H9 (cell line): ENCODE data around the gene DLG2. TPM values are rescaled to one million over a fixed set of nuclear protein-coding genes. Genes with fewer than 3 reads are reported as not detected.

ENCODE experiments used
- DNase-seq: peaks from one replicate; pipeline ENCODE4 v3.0.0-alpha.2; 2017
- H2AFZ ChIP-seq: one replicate; pipeline ENCODE4 v1.6.1; 2013; ENCODE audit warnings: mild to moderate bottlenecking, low read length, control low read depth, moderate library complexity
- H2AK5ac ChIP-seq: 2 replicates; pipeline ENCODE4 v1.6.1; 2013; ENCODE audit warnings: low read length, control low read depth, mixed read lengths; ENCODE audit not compliant: insufficient read length
- H2BK120ac ChIP-seq: one replicate; pipeline ENCODE4 v1.6.1; 2013; ENCODE audit warnings: low read depth, mild to moderate bottlenecking, low read length, control low read depth, inconsistent platforms; ENCODE audit not compliant: poor library complexity, severe bottlenecking
- H2BK12ac ChIP-seq: 2 replicates; pipeline ENCODE4 v1.6.1; 2013; ENCODE audit warnings: low read length, control low read depth, mixed read lengths, low read depth; ENCODE audit not compliant: insufficient read length
- H2BK15ac ChIP-seq: 2 replicates; pipeline ENCODE4 v1.6.1; 2013; ENCODE audit warnings: low read depth, low read length, control low read depth
- H2BK20ac ChIP-seq: one replicate; pipeline ENCODE4 v1.6.1; 2013; ENCODE audit warnings: low read depth, mild to moderate bottlenecking, low read length, control low read depth, inconsistent platforms; ENCODE audit not compliant: poor library complexity, severe bottlenecking
- H2BK5ac ChIP-seq: 2 replicates; pipeline ENCODE4 v1.6.1; 2013; ENCODE audit warnings: low read length, control low read depth, mixed read lengths; ENCODE audit not compliant: insufficient read length
- H3K14ac ChIP-seq: 2 replicates; pipeline ENCODE4 v1.6.1; 2013; ENCODE audit warnings: low read length, control low read depth; ENCODE audit not compliant: insufficient read depth
- H3K18ac ChIP-seq: 2 replicates; pipeline ENCODE4 v1.6.1; 2013; ENCODE audit warnings: low read depth, mild to moderate bottlenecking, mixed read lengths, low read length, control low read depth; ENCODE audit not compliant: insufficient read length
- H3K23ac ChIP-seq: 2 replicates; pipeline ENCODE4 v1.6.1; 2013; ENCODE audit warnings: low read length, control low read depth, mixed read lengths, low read depth; ENCODE audit not compliant: insufficient read length
- H3K23me2 ChIP-seq: 2 replicates; pipeline ENCODE4 v1.6.1; 2013; ENCODE audit warnings: low read depth, mild to moderate bottlenecking, mixed read lengths, low read length, control low read depth; ENCODE audit not compliant: insufficient read length, poor library complexity, severe bottlenecking
- H3K27ac ChIP-seq: 2 replicates; pipeline ENCODE4 v1.5.1; 2013; ENCODE audit warnings: low read length, control low read depth, mixed read lengths, low read depth; ENCODE audit not compliant: insufficient read length
- H3K27me3 ChIP-seq: 2 replicates; pipeline ENCODE4 v1.6.1; 2013; ENCODE audit warnings: low read length, control low read depth, inconsistent platforms; ENCODE audit not compliant: insufficient read depth
- H3K4ac ChIP-seq: 2 replicates; pipeline ENCODE4 v1.6.1; 2013; ENCODE audit warnings: low read depth, mild to moderate bottlenecking, control low read depth, inconsistent platforms, low read length, moderate library complexity
- H3K4me1 ChIP-seq: 2 replicates; pipeline ENCODE4 v1.6.1; 2013; ENCODE audit warnings: low read length, control low read depth, inconsistent platforms; ENCODE audit not compliant: insufficient read depth
- H3K4me2 ChIP-seq: 2 replicates; pipeline ENCODE4 v1.6.1; 2013; ENCODE audit warnings: low read length, control low read depth, mixed read lengths; ENCODE audit not compliant: insufficient read length, insufficient read depth
- H3K56ac ChIP-seq: 2 replicates; pipeline ENCODE4 v1.6.1; 2013; ENCODE audit warnings: low read depth, mild to moderate bottlenecking, mixed read lengths, low read length, control low read depth; ENCODE audit not compliant: insufficient read length
- H3K79me1 ChIP-seq: 2 replicates; pipeline ENCODE4 v1.6.1; 2013; ENCODE audit warnings: low read depth, mild to moderate bottlenecking, moderate library complexity, low read length, control low read depth, inconsistent platforms; ENCODE audit not compliant: insufficient read depth, poor library complexity, severe bottlenecking
- H3K79me2 ChIP-seq: 2 replicates; pipeline ENCODE4 v1.6.1; 2013; ENCODE audit warnings: low read length, control low read depth, inconsistent platforms; ENCODE audit not compliant: insufficient read depth
- H3K9ac ChIP-seq: 2 replicates; pipeline ENCODE4 v1.6.1; 2013; ENCODE audit warnings: low read length, control low read depth, mixed read lengths; ENCODE audit not compliant: insufficient read length; ENCODE audit errors: extremely low read depth
- H3K9me3 ChIP-seq: one replicate; pipeline ENCODE4 v1.6.1; 2013; ENCODE audit warnings: low read depth, low read length, inconsistent platforms; ENCODE audit not compliant: control insufficient read depth
- H3T11ph ChIP-seq: one replicate; pipeline ENCODE4 v1.6.1; 2013; ENCODE audit warnings: mild to moderate bottlenecking, low read length, control low read depth, inconsistent platforms
- H4K20me1 ChIP-seq: one replicate; pipeline ENCODE4 v1.6.1; 2013; ENCODE audit not compliant: control insufficient read depth, insufficient read length, insufficient read depth
- H4K5ac ChIP-seq: 2 replicates; pipeline ENCODE4 v1.6.1; 2013; ENCODE audit warnings: low read depth, mild to moderate bottlenecking, mixed read lengths, low read length, control low read depth; ENCODE audit not compliant: insufficient read length
- H4K8ac ChIP-seq: replicated peaks from 2 replicates; pipeline ENCODE4 v1.6.1; 2013; ENCODE audit warnings: low read length, control low read depth, mixed read lengths, low read depth; ENCODE audit not compliant: insufficient read length
- H4K91ac ChIP-seq: 2 replicates; pipeline ENCODE4 v1.6.1; 2013; ENCODE audit warnings: low read depth, mild to moderate bottlenecking, moderate library complexity, mixed read lengths, low read length, control low read depth; ENCODE audit not compliant: insufficient read length
- H3K27ac Mint-ChIP-seq, 3 experiments: 2 replicates in 2 of 3; 3 replicates in 1 of 3; pipeline ENCODE4 v1.8.0; 2020 to 2021; ENCODE audit warnings: mixed read lengths in 3 of 3, mild to moderate bottlenecking in 1 of 3, moderate library complexity in 1 of 3
- H3K27me3 Mint-ChIP-seq: 2 replicates; pipeline ENCODE4 v1.8.0; 2021; ENCODE audit warnings: low read depth, mild to moderate bottlenecking, moderate library complexity, mixed read lengths
- H3K36me3 Mint-ChIP-seq, 3 experiments: 2 replicates in 2 of 3; 3 replicates in 1 of 3; pipeline ENCODE4 v1.8.0; 2020 to 2021; ENCODE audit warnings: low read depth in 3 of 3, mixed read lengths in 3 of 3; ENCODE audit not compliant: insufficient read depth in 1 of 3
- H3K4me1 Mint-ChIP-seq, 2 experiments: 2 replicates each; pipeline ENCODE4 v1.8.0; 2020; ENCODE audit warnings: mixed read lengths in 2 of 2
- H3K4me3 Mint-ChIP-seq, 2 experiments: 2 replicates in 1 of 2; 3 replicates in 1 of 2; pipeline ENCODE4 v1.8.0; 2020 to 2021; ENCODE audit warnings: mild to moderate bottlenecking in 2 of 2, mixed read lengths in 2 of 2, moderate library complexity in 1 of 2
- H3K9me3 Mint-ChIP-seq, 2 experiments: 2 replicates in 1 of 2; 3 replicates in 1 of 2; pipeline ENCODE4 v1.8.0; 2020; ENCODE audit warnings: mild to moderate bottlenecking in 2 of 2, mixed read lengths in 2 of 2, moderate library complexity in 1 of 2
- CTCF ChIP-seq: fragments of 200-600 bp; sonication (generic); conservative IDR thresholded peaks from 3 replicates; pipeline ENCODE4 v1.8.0; 2021; ENCODE audit warnings: antibody characterized with exemption, mild to moderate bottlenecking
- WGBS: extraction: QIAGEN DNeasy Blood & Tissue Kit; methylation state at CpG from one replicate; pipeline ENCODE4 v1.1.7; 2013; ENCODE audit warnings: missing lambda C conversion rate, low lambda C conversion rate, mixed read lengths; ENCODE audit not compliant: insufficient read length; ENCODE audit errors: extremely low coverage; 5-methylcytosine and 5-hydroxymethylcytosine counted together
- total RNA-seq: library from RNA; stranded (reverse); gene quantifications from 2 replicates; pipeline ENCODE4 v1.2.1, GENCODE V29; 2021

Gene DLG2
- total RNA-seq, 1 experiment from 2014 or later, result 8.0 TPM

GRCh38 chr11:84390441-84391078 lies 1236.6 kb downstream of the DLG2 start:
- H3K27ac ChIP-seq, result no peak overlapping the region
- peaks cover 15 to 20% of the 10 kb centered on the region in 2 experiments for H3K4me1 Mint-ChIP-seq
- H3K36me3 Mint-ChIP-seq, result no peaks in the 10 kb centered on the region
- H3K27me3 Mint-ChIP-seq, result no peaks in the 10 kb centered on the region; the same call in 1 of the 2 replicates
- H3T11ph ChIP-seq, result no peak overlapping the region
- H3K79me1 ChIP-seq, result no peaks in the 10 kb centered on the region
- H2AK5ac ChIP-seq, result no peak overlapping the region
- no CpG with 5 or more reads among the region's 6 CpGs for whole genome bisulfite sequencing
- no peak overlapping the region for H2BK15ac ChIP-seq
- no peak overlapping the region for H2BK12ac ChIP-seq
- H3K9ac ChIP-seq, result no peak overlapping the region
- no peak overlapping the region for H2BK5ac ChIP-seq
- no peak overlapping the region for H3K23ac ChIP-seq
- H3K56ac ChIP-seq, result no peak overlapping the region
- no peak overlapping the region for H2AFZ ChIP-seq
- no peaks in the 10 kb centered on the region for H3K79me2 ChIP-seq
- H3K14ac ChIP-seq, result no peak overlapping the region
- no peak overlapping the region for H3K18ac ChIP-seq
- H2BK20ac ChIP-seq, result no peak overlapping the region
- no peaks in the 10 kb centered on the region for H3K9me3 Mint-ChIP-seq
- no peaks in the 10 kb centered on the region; the same call in 1 of the 2 replicates for H3K4me1 ChIP-seq
- no peak overlapping the region for H4K8ac ChIP-seq
- no peak overlapping the region for H4K91ac ChIP-seq
- H3K9me3 ChIP-seq, result no peaks in the 10 kb centered on the region
- no peak overlapping the region for H2BK120ac ChIP-seq
- no peak overlapping the region for H3K4me3 Mint-ChIP-seq
- H3K27ac Mint-ChIP-seq, result peak overlapping the region in 1 of 3 experiments; percentile 59; a peak in 3 of 7 replicates
- no peaks in the 10 kb centered on the region for H3K23me2 ChIP-seq
- no peak overlapping the region for H3K4ac ChIP-seq
- TF ChIP-seq CTCF, result peak; percentile 71
- no peak overlapping the region for H4K5ac ChIP-seq
- no peaks in the 10 kb centered on the region for H3K27me3 ChIP-seq
- H3K4me2 ChIP-seq, result no peak overlapping the region
- peak; percentile 66 for DNase-seq
- no peaks in the 10 kb centered on the region for H4K20me1 ChIP-seq
